Globus pallidus (tissue), 1 donor: ENCODE data around the gene PFKFB3.
"Not testable (repeated sequence)": the region's sequence is repeated elsewhere in the genome, so short reads cannot be mapped to it uniquely, and the experiment has no call there.

Source experiments
- DNase-seq: peaks from one replicate; pipeline ENCODE4 v3.0.0-alpha.2; 2015; ENCODE audit warnings: low spot score

PFKFB3 gene

GRCh38 chr10:6202684-6203330, at the start of gene PFKFB3:
Gene PFKFB3, plus strand, starts transcription at chr10:6202932. Its CDS starts 329 bp downstream, at chr10:6203261.
- DNase-seq = peak; percentile 96

- DNase-seq = no peak
Observed at GRCh38 chr10:6153845-6154244, 48.9 kb upstream of the PFKFB3 start.

- DNase-seq = no peak
Observed at GRCh38 chr10:6154566-6154965, 48.2 kb upstream of the PFKFB3 start.

GRCh38 chr10:6158276-6158675, 44.5 kb upstream of the PFKFB3 start:
- no peak for DNase-seq

- DNase-seq = peak; percentile 86
Observed at GRCh38 chr10:6161921-6162320, 40.8 kb upstream of the PFKFB3 start.

- DNase-seq = no peak
Observed at GRCh38 chr10:6162589-6163356, 40.0 kb upstream of the PFKFB3 start.

GRCh38 chr10:6163364-6164270, 39.1 kb upstream of the PFKFB3 start:
- DNase-seq = peak; percentile 84

GRCh38 chr10:6164271-6165095, 38.2 kb upstream of the PFKFB3 start:
- no peak for DNase-seq

GRCh38 chr10:6165221-6165725, 37.5 kb upstream of the PFKFB3 start:
- DNase-seq = no peak

- DNase-seq = not testable (repeated sequence)
Observed at GRCh38 chr10:6165933-6166332, 36.8 kb upstream of the PFKFB3 start.

GRCh38 chr10:6167456-6167855, 35.3 kb upstream of the PFKFB3 start:
- no peak for DNase-seq

- no peak for DNase-seq
Observed at GRCh38 chr10:6168084-6168483, 34.6 kb upstream of the PFKFB3 start.

- no peak for DNase-seq
Observed at GRCh38 chr10:6170638-6171037, 32.1 kb upstream of the PFKFB3 start.

GRCh38 chr10:6171881-6172695, 30.6 kb upstream of the PFKFB3 start:
- DNase-seq = peak; percentile 84

GRCh38 chr10:6173203-6173602, 29.5 kb upstream of the PFKFB3 start:
- no peak for DNase-seq

- peak; percentile 80 for DNase-seq
Observed at GRCh38 chr10:6174201-6174874, 28.4 kb upstream of the PFKFB3 start.

- no peak for DNase-seq
Observed at GRCh38 chr10:6175329-6176055, 27.2 kb upstream of the PFKFB3 start.

- no peak for DNase-seq
Observed at GRCh38 chr10:6176691-6177231, 26.0 kb upstream of the PFKFB3 start.

- DNase-seq = no peak
Observed at GRCh38 chr10:6177880-6178281, 24.9 kb upstream of the PFKFB3 start.
